GM13977 (cell line): ENCODE measurements around the gene DDA1.
"Not testable (repeated sequence)": the region's sequence is repeated elsewhere in the genome, so short reads cannot be mapped to it uniquely, and the experiment has no call there.

ENCODE experiments used
- DNase-seq: peaks from one replicate; pipeline ENCODE4 v3.0.0; 2012; ENCODE audit warnings: low spot score
- CTCF ChIP-seq: IDR thresholded peaks from 2 replicates; pipeline ENCODE4 v1.5.1; 2012; ENCODE audit warnings: mild to moderate bottlenecking, control low read depth; ENCODE audit not compliant: insufficient read depth; ENCODE audit errors: extremely low read depth, missing control alignments
- in situ Hi-C: fragments of 300-500 bp; cut with MboI; formaldehyde crosslinking; loops from one replicate; pipeline ENCODE4 v1.12.0; 2022; ENCODE audit warnings: low sequenced_read_pairs, low pct_unique_long_range_greater_than_20kb, mixed read lengths, inconsistent platforms; ENCODE audit not compliant: unreplicated experiment

The DDA1 gene

GRCh38 chr19:17266026-17266425 lies 43.3 kb upstream of the DDA1 start:
- TF ChIP-seq CTCF = no peak
- no peak for DNase-seq
- in situ Hi-C loops = no loop called here

- TF ChIP-seq CTCF = no peak
- in situ Hi-C loops = no loop called here
- no peak for DNase-seq
These were observed 42.8 kb upstream of the DDA1 start for GRCh38 chr19:17266589-17266974.

GRCh38 chr19:17266975-17267788 lies 42.2 kb upstream of the DDA1 start, which contains the start of gene BABAM1:
Gene BABAM1 (plus strand): TSS chr19:17267443. CDS start chr19:17268807, 1,364 bp downstream.
- in situ Hi-C loops = no loop called here

GRCh38 chr19:17268754-17269153 lies 40.6 kb upstream of the DDA1 start:
- TF ChIP-seq CTCF = no peak
- in situ Hi-C loops = no loop called here
- DNase-seq = no peak

More at GRCh38 chr19:17266975-17267788, 42.2 kb upstream of the DDA1 start, which contains the start of gene BABAM1:
- TF ChIP-seq CTCF = no peak
- DNase-seq = peak; percentile 99

GRCh38 chr19:17274892-17275291 lies 34.5 kb upstream of the DDA1 start:
- in situ Hi-C loops, DNase-seq: not testable (repeated sequence)

- in situ Hi-C loops = no loop called here
- no peak for DNase-seq
- no peak for TF ChIP-seq CTCF
These were observed 33.8 kb upstream of the DDA1 start for GRCh38 chr19:17275441-17276175.

- in situ Hi-C loops = no loop called here
- no peak for TF ChIP-seq CTCF
- no peak for DNase-seq
These were observed 29.9 kb upstream of the DDA1 start for GRCh38 chr19:17279436-17279835.
